ENCODE measurements around the gene CSNK1G1.
A peak's percentile ranks its signal among the peaks of the same experiment; 100 is the strongest.

The CSNK1G1 gene

GRCh38 chr15:64149424-64149823 lies 206.5 kb downstream of the CSNK1G1 start:
- Histone ChIP-seq H3K27ac (ENCODE audit: low read depth, low read length) (peak overlapping the region; percentile 51), H3K4me1 (ENCODE audit: control insufficient read depth, low read length) (peaks cover 63% of the 10 kb centered on the region), H3K9me3 (ENCODE audit: control insufficient read depth, insufficient read depth, low read length) (no peaks in the 10 kb centered on the region), H3K4me3 (ENCODE audit: low read length) (peak overlapping the region; percentile 21), H4K20me1 (ENCODE audit: control insufficient read depth, insufficient read depth, low read depth, low read length) (no peaks in the 10 kb centered on the region), H3K79me2 (ENCODE audit: control insufficient read depth, low read length) (peaks cover 24% of the 10 kb centered on the region), H3F3A (ENCODE audit: control insufficient read depth, insufficient read depth) (peaks cover 28% of the 10 kb centered on the region), H3K4me2 (ENCODE audit: low read length) (peak overlapping the region; percentile 79), H3K27me3 (ENCODE audit: control insufficient read depth, low read length) (no peaks in the 10 kb centered on the region), H3K9me2 (replicated peaks; ENCODE audit: control insufficient read depth, low read length) (no peaks in the 10 kb centered on the region), H3K36me3 (ENCODE audit: control insufficient read depth, low read length) (peaks cover 16% of the 10 kb centered on the region)
- TF ChIP-seq EZH2phosphoT487 (IDR thresholded peaks at IDR 0.05; ENCODE audit: borderline replicate concordance, low read length), result no peak
- TF ChIP-seq, protein P1, sequence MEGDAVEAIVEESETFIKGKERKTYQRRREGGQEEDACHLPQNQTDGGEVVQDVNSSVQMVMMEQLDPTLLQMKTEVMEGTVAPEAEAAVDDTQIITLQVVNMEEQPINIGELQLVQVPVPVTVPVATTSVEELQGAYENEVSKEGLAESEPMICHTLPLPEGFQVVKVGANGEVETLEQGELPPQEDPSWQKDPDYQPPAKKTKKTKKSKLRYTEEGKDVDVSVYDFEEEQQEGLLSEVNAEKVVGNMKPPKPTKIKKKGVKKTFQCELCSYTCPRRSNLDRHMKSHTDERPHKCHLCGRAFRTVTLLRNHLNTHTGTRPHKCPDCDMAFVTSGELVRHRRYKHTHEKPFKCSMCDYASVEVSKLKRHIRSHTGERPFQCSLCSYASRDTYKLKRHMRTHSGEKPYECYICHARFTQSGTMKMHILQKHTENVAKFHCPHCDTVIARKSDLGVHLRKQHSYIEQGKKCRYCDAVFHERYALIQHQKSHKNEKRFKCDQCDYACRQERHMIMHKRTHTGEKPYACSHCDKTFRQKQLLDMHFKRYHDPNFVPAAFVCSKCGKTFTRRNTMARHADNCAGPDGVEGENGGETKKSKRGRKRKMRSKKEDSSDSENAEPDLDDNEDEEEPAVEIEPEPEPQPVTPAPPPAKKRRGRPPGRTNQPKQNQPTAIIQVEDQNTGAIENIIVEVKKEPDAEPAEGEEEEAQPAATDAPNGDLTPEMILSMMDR (IDR thresholded peaks at IDR 0.05; ENCODE audit: low read depth, low read length, poor library complexity, severe bottlenecking), result peak; percentile 50

DNA sequence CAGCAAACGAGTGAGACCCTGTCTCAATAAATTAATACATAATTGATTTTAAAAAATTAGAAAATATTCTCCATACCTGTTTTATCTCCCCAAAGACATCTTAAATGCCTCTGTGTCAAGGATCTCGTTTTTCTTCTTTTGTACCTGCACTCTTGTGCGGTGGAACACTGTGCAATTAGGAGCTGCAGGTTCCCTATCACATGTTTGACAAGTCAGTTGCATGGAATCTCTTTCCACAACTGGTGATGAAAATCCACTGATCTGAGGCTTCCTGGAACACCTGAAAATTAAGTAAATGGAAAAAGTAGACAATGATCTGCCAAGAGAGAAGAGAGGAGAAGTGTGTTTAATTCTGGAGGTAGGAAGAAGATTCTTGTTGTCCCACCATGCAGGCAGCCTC lies 207.4 kb downstream of the CSNK1G1 start:
- no peaks in the 10 kb centered on the region for H3K9me3 ChIP-seq (ENCODE audit: control insufficient read depth, insufficient read depth, low read length)
- peaks cover 21% of the 10 kb centered on the region; the same call in 1 of the 2 replicates for H3F3A ChIP-seq (ENCODE audit: control insufficient read depth, insufficient read depth)
- H4K20me1 ChIP-seq (ENCODE audit: control insufficient read depth, insufficient read depth, low read depth, low read length), result no peaks in the 10 kb centered on the region
- H3K27ac ChIP-seq (ENCODE audit: low read depth, low read length), result no peak overlapping the region
- peaks cover 15% of the 10 kb centered on the region for H3K79me2 ChIP-seq (ENCODE audit: control insufficient read depth, low read length)
- TF ChIP-seq, protein P1 (IDR thresholded peaks at IDR 0.05; ENCODE audit: low read depth, low read length, poor library complexity, severe bottlenecking), result no peak
- TF ChIP-seq EZH2phosphoT487 (IDR thresholded peaks at IDR 0.05; ENCODE audit: borderline replicate concordance, low read length), result no peak
- peaks cover 10% of the 10 kb centered on the region; the same call in 1 of the 2 replicates for H3K36me3 ChIP-seq (ENCODE audit: control insufficient read depth, low read length)
- no peak overlapping the region for H3K4me2 ChIP-seq (ENCODE audit: low read length)
- no peak overlapping the region for H3K4me3 ChIP-seq (ENCODE audit: low read length)
- no peaks in the 10 kb centered on the region for H3K27me3 ChIP-seq (ENCODE audit: control insufficient read depth, low read length)
- H3K4me1 ChIP-seq (ENCODE audit: control insufficient read depth, low read length), result peaks cover 63% of the 10 kb centered on the region
- H3K9me2 ChIP-seq (replicated peaks; ENCODE audit: control insufficient read depth, low read length), result no peaks in the 10 kb centered on the region

GRCh38 chr15:64148168-64148567 lies 207.8 kb downstream of the CSNK1G1 start:
- H3K9me3 ChIP-seq (ENCODE audit: control insufficient read depth, insufficient read depth, low read length), result no peaks in the 10 kb centered on the region
- peaks cover 12% of the 10 kb centered on the region; the same call in 1 of the 2 replicates for H3K36me3 ChIP-seq (ENCODE audit: control insufficient read depth, low read length)
- H3K9me2 ChIP-seq (replicated peaks; ENCODE audit: control insufficient read depth, low read length), result no peaks in the 10 kb centered on the region
- H3K4me3 ChIP-seq (ENCODE audit: low read length), result no peak overlapping the region
- H3K27me3 ChIP-seq (ENCODE audit: control insufficient read depth, low read length), result no peaks in the 10 kb centered on the region
- H3K4me2 ChIP-seq (ENCODE audit: low read length), result no peak overlapping the region
- H3K79me2 ChIP-seq (ENCODE audit: control insufficient read depth, low read length), result peaks cover 15% of the 10 kb centered on the region
- H4K20me1 ChIP-seq (ENCODE audit: control insufficient read depth, insufficient read depth, low read depth, low read length), result no peaks in the 10 kb centered on the region
- H3F3A ChIP-seq (ENCODE audit: control insufficient read depth, insufficient read depth), result peaks cover 21% of the 10 kb centered on the region; the same call in 1 of the 2 replicates
- TF ChIP-seq, protein P1 (IDR thresholded peaks at IDR 0.05; ENCODE audit: low read depth, low read length, poor library complexity, severe bottlenecking), result no peak
- no peak for TF ChIP-seq EZH2phosphoT487 (IDR thresholded peaks at IDR 0.05; ENCODE audit: borderline replicate concordance, low read length)
- peaks cover 63% of the 10 kb centered on the region for H3K4me1 ChIP-seq (ENCODE audit: control insufficient read depth, low read length)
- no peak overlapping the region for H3K27ac ChIP-seq (ENCODE audit: low read depth, low read length)
